HTR-8/SVneo (cell line): Measurements from ENCODE around the gene KRT73.

Experiments
- DNase-seq: peaks from one replicate; pipeline ENCODE4 v3.0.0; 2011; ENCODE audit warnings: low spot score, mixed read lengths; ENCODE audit not compliant: insufficient read length
- FAIRE-seq: peaks from 2 replicates; lab custom pipeline; 2011; peaks lifted over from hg19 to GRCh38; lab: Jason Lieb, UNC

KRT73 gene

GRCh38 chr12:52618216-52618615 is at the start of gene KRT73:
Gene KRT73 (minus strand): TSS chr12:52618559. CDS start chr12:52618524, 35 bp downstream.
- DNase-seq = no peak
- no peak for FAIRE-seq

- DNase-seq (no peak), FAIRE-seq (no peak)
Measured at GRCh38 chr12:52667931-52668330, 49.6 kb upstream of the KRT73 start.

- no peak for FAIRE-seq
Measured at GRCh38 chr12:52667509-52667908, 49.1 kb upstream of the KRT73 start.

GRCh38 chr12:52666471-52666870 is 48.1 kb upstream of the KRT73 start:
- DNase-seq (no peak), FAIRE-seq (no peak)

More at GRCh38 chr12:52667509-52667908, 49.1 kb upstream of the KRT73 start:
- DNase-seq = no peak

GRCh38 chr12:52663420-52663819 is 45.1 kb upstream of the KRT73 start:
- no peak for DNase-seq

GRCh38 chr12:52662918-52663229 is 44.5 kb upstream of the KRT73 start:
- FAIRE-seq = no peak
- no peak for DNase-seq

More at GRCh38 chr12:52663420-52663819, 45.1 kb upstream of the KRT73 start:
- no peak for FAIRE-seq

- DNase-seq (no peak), FAIRE-seq (no peak)
Measured at GRCh38 chr12:52662093-52662917, 43.9 kb upstream of the KRT73 start.

- FAIRE-seq (no peak), DNase-seq (no peak)
Measured at GRCh38 chr12:52661668-52662067, 43.3 kb upstream of the KRT73 start.

GRCh38 chr12:52660934-52661499 is 42.7 kb upstream of the KRT73 start:
- no peak for DNase-seq
- no peak for FAIRE-seq

GRCh38 chr12:52659951-52660350 is 41.6 kb upstream of the KRT73 start:
- no peak for DNase-seq

GRCh38 chr12:52659395-52659794 is 41.0 kb upstream of the KRT73 start:
- DNase-seq (no peak), FAIRE-seq (no peak)

More at GRCh38 chr12:52659951-52660350, 41.6 kb upstream of the KRT73 start:
- FAIRE-seq = no peak

- DNase-seq (no peak), FAIRE-seq (no peak)
Measured at GRCh38 chr12:52658196-52658595, 39.8 kb upstream of the KRT73 start.

- FAIRE-seq (no peak), DNase-seq (no peak)
Measured at GRCh38 chr12:52657250-52657902, 39.0 kb upstream of the KRT73 start.

- no peak for DNase-seq
- no peak for FAIRE-seq
Measured at GRCh38 chr12:52656616-52657015, 38.3 kb upstream of the KRT73 start.

GRCh38 chr12:52655720-52656124 is 37.4 kb upstream of the KRT73 start:
- FAIRE-seq (no peak), DNase-seq (no peak)

- no peak for FAIRE-seq
Measured at GRCh38 chr12:52655251-52655650, 36.9 kb upstream of the KRT73 start.

GRCh38 chr12:52651726-52652261 is 33.4 kb upstream of the KRT73 start, which contains the start of gene KRT2:
Gene KRT2 (minus strand): TSS chr12:52652211. CDS start chr12:52652142, 69 bp downstream.
- DNase-seq (no peak), FAIRE-seq (no peak)

More at GRCh38 chr12:52655251-52655650, 36.9 kb upstream of the KRT73 start:
- DNase-seq = no peak

- DNase-seq (no peak), FAIRE-seq (no peak)
Measured at GRCh38 chr12:52650520-52651081, 32.2 kb upstream of the KRT73 start.

- FAIRE-seq = no peak
- no peak for DNase-seq
Measured at GRCh38 chr12:52649066-52649465, 30.7 kb upstream of the KRT73 start.

- no peak for FAIRE-seq
Measured at GRCh38 chr12:52648012-52648550, 29.7 kb upstream of the KRT73 start.

More at GRCh38 chr12:52648012-52648550, 29.7 kb upstream of the KRT73 start:
- no peak for DNase-seq
